ACC112 (cell line): ENCODE results near the gene PRCD.

ENCODE experiments used
- H2AFZ ChIP-seq: fragments of 200-600 bp; sonication (generic); one replicate; pipeline ENCODE4 v1.6.0; 2017; ENCODE audit warnings: antibody characterized with exemption, low read length; ENCODE audit not compliant: unreplicated experiment
- H3K27ac ChIP-seq: fragments of 200-600 bp; sonication (generic); 2 replicates; pipeline ENCODE4 v1.5.1; 2014; ENCODE audit warnings: low read depth, mild to moderate bottlenecking, antibody characterized with exemption, low read length, moderate library complexity
- H3K27me3 ChIP-seq: fragments of 200-600 bp; sonication (generic); 2 replicates; pipeline ENCODE4 v1.6.1; 2014; ENCODE audit warnings: mild to moderate bottlenecking, antibody characterized with exemption, low read length, moderate library complexity, mixed read lengths; ENCODE audit not compliant: insufficient read depth
- H3K36me3 ChIP-seq: fragments of 200-600 bp; sonication (generic); 2 replicates; pipeline ENCODE4 v1.6.1; 2016; ENCODE audit warnings: mild to moderate bottlenecking, antibody characterized with exemption, low read length, moderate library complexity, mixed read lengths; ENCODE audit not compliant: insufficient read depth
- H3K4me1 ChIP-seq: fragments of 200-600 bp; sonication (generic); one replicate; pipeline ENCODE4 v1.6.1; 2016; ENCODE audit warnings: low read length, mixed read lengths; ENCODE audit not compliant: insufficient read depth, unreplicated experiment, control insufficient read depth
- H3K4me3 ChIP-seq: fragments of 200-600 bp; sonication (generic); 2 replicates; pipeline ENCODE4 v1.5.1; 2014; ENCODE audit warnings: mild to moderate bottlenecking, low read depth, low read length
- H3K79me2 ChIP-seq: fragments of 200-600 bp; sonication (generic); one replicate; pipeline ENCODE4 v1.6.0; 2016; ENCODE audit warnings: low read length; ENCODE audit not compliant: control insufficient read depth, unreplicated experiment, insufficient read depth

The PRCD gene

GRCh38 chr17:76542984-76543383 lies 3.1 kb downstream of the PRCD start:
- no peaks in the 10 kb centered on the region for H3K36me3 ChIP-seq
- peaks cover 34% of the 10 kb centered on the region for H3K4me1 ChIP-seq
- no peak overlapping the region for H3K27ac ChIP-seq
- no peak overlapping the region for H2AFZ ChIP-seq
- no peak overlapping the region for H3K4me3 ChIP-seq
- no peaks in the 10 kb centered on the region for H3K79me2 ChIP-seq
- H3K27me3 ChIP-seq, result no peaks in the 10 kb centered on the region

- Histone ChIP-seq H3K4me3 (no peak overlapping the region), H2AFZ (no peak overlapping the region), H3K27me3 (no peaks in the 10 kb centered on the region), H3K36me3 (no peaks in the 10 kb centered on the region), H3K4me1 (peaks cover 36% of the 10 kb centered on the region), H3K27ac (no peak overlapping the region), H3K79me2 (no peaks in the 10 kb centered on the region)
Measured at GRCh38 chr17:76543482-76543825, 3.6 kb downstream of the PRCD start.

GRCh38 chr17:76543826-76544545 lies 4.1 kb downstream of the PRCD start:
- no peaks in the 10 kb centered on the region for H3K36me3 ChIP-seq
- no peaks in the 10 kb centered on the region for H3K27me3 ChIP-seq
- H3K4me1 ChIP-seq, result peaks cover 36% of the 10 kb centered on the region
- no peak overlapping the region for H3K4me3 ChIP-seq
- H3K79me2 ChIP-seq, result no peaks in the 10 kb centered on the region
- no peak overlapping the region for H3K27ac ChIP-seq
- no peak overlapping the region for H2AFZ ChIP-seq

- no peaks in the 10 kb centered on the region for H3K36me3 ChIP-seq
- no peaks in the 10 kb centered on the region for H3K27me3 ChIP-seq
- no peak overlapping the region for H3K27ac ChIP-seq
- no peak overlapping the region for H2AFZ ChIP-seq
- no peaks in the 10 kb centered on the region for H3K79me2 ChIP-seq
- peaks cover 36% of the 10 kb centered on the region for H3K4me1 ChIP-seq
- no peak overlapping the region for H3K4me3 ChIP-seq
Measured at GRCh38 chr17:76544546-76545365, 4.9 kb downstream of the PRCD start.

- no peaks in the 10 kb centered on the region for H3K79me2 ChIP-seq
- H3K36me3 ChIP-seq, result no peaks in the 10 kb centered on the region
- H3K27ac ChIP-seq, result peak overlapping the region; percentile 93
- no peak overlapping the region for H2AFZ ChIP-seq
- H3K27me3 ChIP-seq, result no peaks in the 10 kb centered on the region
- no peak overlapping the region for H3K4me3 ChIP-seq
- peaks cover 38% of the 10 kb centered on the region for H3K4me1 ChIP-seq
Measured at GRCh38 chr17:76545918-76546555, 6.2 kb downstream of the PRCD start.

GRCh38 chr17:76546556-76547182 lies 6.8 kb downstream of the PRCD start:
- Histone ChIP-seq H2AFZ (no peak overlapping the region), H3K36me3 (no peaks in the 10 kb centered on the region), H3K4me3 (no peak overlapping the region), H3K27ac (peak overlapping the region; percentile 93), H3K79me2 (no peaks in the 10 kb centered on the region), H3K27me3 (no peaks in the 10 kb centered on the region), H3K4me1 (peaks cover 40% of the 10 kb centered on the region)

- Histone ChIP-seq H2AFZ (no peak overlapping the region), H3K4me3 (no peak overlapping the region), H3K79me2 (no peaks in the 10 kb centered on the region), H3K27me3 (no peaks in the 10 kb centered on the region), H3K4me1 (peaks cover 40% of the 10 kb centered on the region), H3K27ac (peak overlapping the region; percentile 93), H3K36me3 (no peaks in the 10 kb centered on the region)
Measured at GRCh38 chr17:76547183-76547641, 7.4 kb downstream of the PRCD start.

GRCh38 chr17:76547642-76548202 lies 7.9 kb downstream of the PRCD start:
- Histone ChIP-seq H3K4me1 (peaks cover 40% of the 10 kb centered on the region), H3K4me3 (no peak overlapping the region), H3K27ac (peak overlapping the region; percentile 93)

GRCh38 chr17:76548378-76549214 lies 8.8 kb downstream of the PRCD start:
- no peak overlapping the region for H3K27ac ChIP-seq
- H3K79me2 ChIP-seq, result no peaks in the 10 kb centered on the region
- peaks cover 40% of the 10 kb centered on the region for H3K4me1 ChIP-seq
- no peak overlapping the region for H3K4me3 ChIP-seq
- H3K27me3 ChIP-seq, result no peaks in the 10 kb centered on the region
- no peak overlapping the region for H2AFZ ChIP-seq
- H3K36me3 ChIP-seq, result no peaks in the 10 kb centered on the region

More at GRCh38 chr17:76547642-76548202, 7.9 kb downstream of the PRCD start:
- Histone ChIP-seq H2AFZ (no peak overlapping the region), H3K36me3 (no peaks in the 10 kb centered on the region), H3K79me2 (no peaks in the 10 kb centered on the region), H3K27me3 (no peaks in the 10 kb centered on the region)

GRCh38 chr17:76549215-76549518 lies 9.3 kb downstream of the PRCD start:
- Histone ChIP-seq H3K4me1 (peaks cover 40% of the 10 kb centered on the region), H2AFZ (no peak overlapping the region), H3K36me3 (no peaks in the 10 kb centered on the region), H3K4me3 (no peak overlapping the region), H3K27me3 (no peaks in the 10 kb centered on the region), H3K79me2 (no peaks in the 10 kb centered on the region), H3K27ac (no peak overlapping the region)
